Measurements from ENCODE around the gene SUPT4H1. TPM values are rescaled to one million over a fixed set of nuclear protein-coding genes. Genes with fewer than 3 reads are reported as not detected.
A peak's percentile ranks its signal among the peaks of the same experiment; 100 is the strongest.

The SUPT4H1 gene
- total and polyA plus RNA-seq, 9 donors = 64.8 to 107 (median 87.7) TPM

DNA sequence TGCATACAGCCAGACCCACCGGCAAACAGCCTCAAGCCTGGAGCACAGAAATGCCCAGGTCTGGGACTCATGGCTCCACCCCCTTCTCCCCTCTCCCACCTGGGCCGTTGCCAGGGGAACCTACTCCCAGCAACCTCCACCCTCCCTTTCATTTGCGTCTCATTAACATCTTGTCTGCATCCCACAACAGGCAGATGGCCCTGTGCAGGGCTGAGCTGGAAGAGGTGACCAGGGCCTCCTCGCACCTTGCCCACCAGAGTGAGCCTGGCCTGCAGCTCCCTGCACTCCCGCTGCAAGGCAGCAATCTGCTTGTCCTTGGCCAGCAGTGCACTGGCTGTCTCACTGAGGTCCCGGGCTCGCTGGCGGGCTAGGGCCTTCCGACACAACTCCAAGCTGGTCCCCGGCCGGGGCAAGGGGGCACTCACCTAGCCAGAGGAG lies 26.7 kb downstream of the SUPT4H1 start:
- no peak for DNase-seq
- H3K4me3 ChIP-seq (ENCODE audit: low read length) = no peak overlapping the region
- H3K36me3 ChIP-seq (ENCODE audit: control insufficient read depth, insufficient read depth, low read length) = no peaks in the 10 kb centered on the region
- peaks cover 46% of the 10 kb centered on the region for H3K27me3 ChIP-seq (ENCODE audit: control insufficient read depth, insufficient read depth, low read length)
- 55% methylated on average over 8 of the region's 11 CpGs for WGBS (ENCODE audit: insufficient coverage)
- H3K9me3 ChIP-seq (replicated peaks; ENCODE audit: control insufficient read depth, low read depth, low read length) = no peaks in the 10 kb centered on the region
- peaks cover 16% of the 10 kb centered on the region for H3K4me1 ChIP-seq (ENCODE audit: control insufficient read depth, insufficient read depth, low read length)
- H3K27ac ChIP-seq (ENCODE audit: low read length) = no peak overlapping the region

DNA sequence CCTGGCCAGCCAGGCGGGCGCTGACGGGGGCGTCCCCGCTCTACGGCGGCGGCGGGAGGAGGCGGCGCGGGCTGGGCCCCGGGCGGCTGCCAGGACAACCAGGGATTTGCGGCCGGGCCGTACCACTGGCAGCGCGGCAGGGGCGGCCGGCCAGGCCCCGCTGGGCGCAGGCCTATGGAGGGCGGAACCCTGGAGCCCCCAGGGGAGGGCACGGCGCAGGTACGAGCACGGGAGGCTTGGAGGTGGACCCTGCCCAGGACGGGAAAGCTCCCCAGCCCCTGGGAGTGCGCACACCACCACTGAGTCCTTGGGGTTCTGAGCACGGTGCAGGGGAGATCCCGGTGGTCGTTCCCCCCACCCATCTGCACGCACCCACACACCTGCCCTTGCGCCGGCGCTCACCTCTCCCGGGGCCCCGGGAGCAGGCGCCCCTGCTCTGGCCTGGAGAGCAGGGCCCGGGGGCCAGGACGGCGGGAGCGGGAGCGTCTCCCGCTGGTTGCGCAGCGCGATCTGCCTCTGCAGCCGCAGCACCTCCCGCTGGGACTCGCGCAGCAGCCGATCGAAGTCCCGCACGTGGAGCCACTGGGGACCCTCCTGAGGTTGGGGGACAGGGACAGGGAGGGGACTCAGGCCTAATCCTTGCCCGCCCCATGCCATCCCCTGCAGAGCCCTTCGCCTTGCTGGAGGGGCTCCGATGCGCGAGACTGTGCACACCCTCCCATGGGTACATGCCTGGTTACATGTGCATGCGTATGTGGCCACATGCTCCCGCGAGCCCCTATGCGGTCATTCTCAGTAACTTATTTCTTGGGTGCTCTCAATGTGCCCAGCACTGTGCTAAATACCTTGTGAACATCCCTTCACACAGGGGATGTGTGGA lies 27.4 kb downstream of the SUPT4H1 start:
- Histone ChIP-seq H3K27ac (ENCODE audit: low read length) (no peak overlapping the region), H3K4me1 (ENCODE audit: control insufficient read depth, insufficient read depth, low read length) (peaks cover 16% of the 10 kb centered on the region), H3K9me3 (replicated peaks; ENCODE audit: control insufficient read depth, low read depth, low read length) (no peaks in the 10 kb centered on the region), H3K36me3 (ENCODE audit: control insufficient read depth, insufficient read depth, low read length) (no peaks in the 10 kb centered on the region), H3K4me3 (ENCODE audit: low read length) (peak overlapping the region; percentile 45), H3K27me3 (ENCODE audit: control insufficient read depth, insufficient read depth, low read length) (peaks cover 46% of the 10 kb centered on the region)
- no peak for DNase-seq
- 6% methylated on average over 64 of the region's 66 CpGs for WGBS (ENCODE audit: insufficient coverage)

DNA sequence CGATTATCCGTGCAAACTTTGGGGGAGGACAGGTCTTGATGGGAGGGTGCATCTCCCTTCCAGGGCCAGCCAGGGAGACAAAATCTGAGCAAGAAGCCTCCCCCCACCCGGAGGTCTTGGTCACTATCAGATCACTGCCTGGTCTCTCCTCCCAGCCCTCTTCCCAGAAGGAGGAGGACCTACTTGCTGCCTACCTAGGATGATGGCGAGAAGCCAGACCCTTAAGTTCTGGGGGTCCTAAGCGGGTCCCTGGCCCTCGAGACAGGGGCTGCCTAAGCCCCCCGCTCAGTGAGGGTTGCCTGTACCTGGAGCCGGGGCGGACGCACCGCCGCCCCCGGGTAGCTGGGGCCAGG lies 28.0 kb downstream of the SUPT4H1 start:
- peak overlapping the region; percentile 29 for H3K4me3 ChIP-seq (ENCODE audit: low read length)
- H3K9me3 ChIP-seq (replicated peaks; ENCODE audit: control insufficient read depth, low read depth, low read length) = no peaks in the 10 kb centered on the region
- WGBS (ENCODE audit: insufficient coverage) = 1% methylated on average over 10 of the region's 13 CpGs
- no peaks in the 10 kb centered on the region for H3K36me3 ChIP-seq (ENCODE audit: control insufficient read depth, insufficient read depth, low read length)
- no peak for DNase-seq
- H3K27ac ChIP-seq (ENCODE audit: low read length) = no peak overlapping the region
- H3K27me3 ChIP-seq (ENCODE audit: control insufficient read depth, insufficient read depth, low read length) = peaks cover 42% of the 10 kb centered on the region
- peaks cover 16% of the 10 kb centered on the region for H3K4me1 ChIP-seq (ENCODE audit: control insufficient read depth, insufficient read depth, low read length)

DNA sequence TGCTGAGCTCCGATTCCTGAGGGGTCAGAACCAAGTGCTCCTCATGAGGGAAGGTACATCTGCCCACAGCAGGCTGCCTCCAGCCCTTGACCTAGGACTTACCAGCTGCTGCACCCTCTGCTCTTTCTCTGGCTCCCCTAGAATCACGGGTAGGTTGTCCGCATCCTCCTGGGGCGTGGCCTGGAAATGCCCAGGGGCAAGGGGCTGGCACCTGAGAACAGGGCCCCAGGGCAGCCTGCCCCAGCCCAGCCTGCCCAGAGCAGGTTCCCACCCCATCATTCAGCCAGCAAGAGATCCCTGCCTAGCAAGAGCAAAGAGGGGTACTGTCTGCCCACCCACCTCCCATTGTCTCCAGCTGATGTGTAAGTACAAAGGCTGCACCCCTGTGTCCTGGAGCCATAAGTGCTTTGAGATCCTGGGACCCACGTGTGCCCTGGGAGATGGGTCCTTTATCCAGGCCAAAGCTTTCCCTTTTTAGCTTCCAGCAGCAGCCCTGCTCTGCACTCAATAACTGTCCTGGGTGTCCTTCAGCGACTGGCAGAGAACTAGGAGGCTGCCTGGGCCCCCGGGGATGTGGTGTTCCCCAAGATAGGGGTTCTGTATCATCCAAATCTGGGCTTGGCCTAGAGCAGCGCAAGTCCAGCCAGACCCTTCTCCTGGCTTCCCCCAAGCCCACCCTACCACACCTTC lies 28.5 kb downstream of the SUPT4H1 start:
- DNase-seq = no peak
- H3K9me3 ChIP-seq (replicated peaks; ENCODE audit: control insufficient read depth, low read depth, low read length) = no peaks in the 10 kb centered on the region
- H3K4me1 ChIP-seq (ENCODE audit: control insufficient read depth, insufficient read depth, low read length) = peaks cover 11% of the 10 kb centered on the region
- peak overlapping the region; percentile 29 for H3K4me3 ChIP-seq (ENCODE audit: low read length)
- 75% methylated on average over 7 of the region's 8 CpGs for WGBS (ENCODE audit: insufficient coverage)
- peaks cover 38% of the 10 kb centered on the region for H3K27me3 ChIP-seq (ENCODE audit: control insufficient read depth, insufficient read depth, low read length)
- H3K27ac ChIP-seq (ENCODE audit: low read length) = no peak overlapping the region
- no peaks in the 10 kb centered on the region for H3K36me3 ChIP-seq (ENCODE audit: control insufficient read depth, insufficient read depth, low read length)

DNA sequence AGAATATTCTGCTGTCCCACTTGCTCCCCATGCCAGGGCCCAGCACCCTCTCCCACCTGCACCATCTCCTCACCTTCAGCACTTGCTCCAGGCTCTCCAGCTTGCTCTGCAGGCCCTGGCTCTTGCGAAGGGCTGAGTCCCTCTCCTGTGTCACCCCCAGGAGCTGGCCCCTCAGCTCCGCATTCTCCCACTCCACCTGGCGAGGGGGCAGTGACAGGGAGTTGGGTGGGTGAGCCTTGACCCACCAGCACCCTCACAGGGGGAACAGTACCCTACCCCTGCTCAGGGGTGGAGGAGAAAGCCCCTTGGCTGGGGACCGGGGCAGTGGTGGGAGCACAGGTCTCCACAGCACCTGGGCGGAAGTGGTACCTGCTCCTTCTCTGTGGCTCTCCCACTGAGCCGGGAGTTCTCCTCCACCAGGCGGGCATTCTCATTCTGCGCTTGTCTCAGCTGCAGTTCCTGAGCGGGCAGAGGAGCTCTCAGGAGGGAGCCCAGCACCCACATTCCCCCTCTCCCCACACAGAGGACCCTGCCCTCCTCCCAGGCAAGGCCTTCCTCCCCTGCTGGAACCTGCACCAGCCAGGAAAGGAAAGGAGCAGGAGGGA lies 29.3 kb downstream of the SUPT4H1 start:
- no peak overlapping the region for H3K4me3 ChIP-seq (ENCODE audit: low read length)
- H3K9me3 ChIP-seq (replicated peaks; ENCODE audit: control insufficient read depth, low read depth, low read length) = no peaks in the 10 kb centered on the region
- no peak overlapping the region for H3K27ac ChIP-seq (ENCODE audit: low read length)
- H3K4me1 ChIP-seq (ENCODE audit: control insufficient read depth, insufficient read depth, low read length) = peaks cover 9% of the 10 kb centered on the region
- no peaks in the 10 kb centered on the region for H3K36me3 ChIP-seq (ENCODE audit: control insufficient read depth, insufficient read depth, low read length)
- DNase-seq = no peak
- 88% methylated on average over 4 of the region's 9 CpGs for WGBS (ENCODE audit: insufficient coverage)
- peaks cover 33% of the 10 kb centered on the region for H3K27me3 ChIP-seq (ENCODE audit: control insufficient read depth, insufficient read depth, low read length)

DNA sequence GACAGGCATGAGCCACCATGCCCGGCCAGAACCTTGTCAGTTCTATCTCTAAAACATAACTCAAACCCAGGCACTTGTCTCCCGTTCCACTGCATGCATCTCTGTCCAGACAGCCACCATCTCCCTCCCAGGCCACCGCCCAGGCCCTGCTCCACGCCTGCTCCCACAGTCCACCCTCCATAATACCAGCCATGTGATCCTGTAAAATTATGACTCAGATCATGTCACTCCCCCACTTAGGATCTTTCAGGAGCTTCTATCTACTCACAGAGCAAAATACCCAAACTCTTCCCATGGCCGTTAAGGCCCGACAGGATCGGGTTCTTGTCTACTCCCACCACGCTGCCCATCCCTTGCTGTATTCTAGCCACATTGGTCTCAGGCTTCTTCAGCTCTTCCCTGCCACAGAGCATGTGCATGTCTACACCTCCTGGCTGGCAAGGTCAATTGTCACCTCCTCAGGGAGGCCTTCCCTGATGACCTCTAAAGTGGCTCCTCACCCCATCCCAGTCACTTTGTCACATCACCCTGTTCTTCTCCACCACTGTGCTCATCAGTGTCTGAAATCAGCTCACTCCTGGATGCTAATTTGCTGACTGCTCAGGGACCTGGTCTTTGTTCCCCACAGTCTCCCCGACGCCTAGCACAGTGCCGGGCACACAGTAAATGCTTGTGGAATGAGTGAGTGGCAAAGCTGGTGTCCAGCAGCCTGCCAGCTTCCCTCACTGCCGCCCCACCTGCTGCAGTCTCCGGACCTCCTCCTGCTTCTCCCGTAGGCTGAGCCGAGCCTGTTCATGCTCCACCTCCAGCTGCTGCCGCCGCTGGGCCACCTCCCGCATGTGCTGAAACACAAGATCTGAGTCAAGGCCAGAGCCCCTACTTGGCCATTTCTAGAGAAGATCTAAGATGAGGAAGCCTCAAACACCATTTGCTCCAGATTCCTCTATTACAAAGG lies 30.2 kb downstream of the SUPT4H1 start:
- H3K36me3 ChIP-seq (ENCODE audit: control insufficient read depth, insufficient read depth, low read length) = no peaks in the 10 kb centered on the region
- peaks cover 9% of the 10 kb centered on the region for H3K4me1 ChIP-seq (ENCODE audit: control insufficient read depth, insufficient read depth, low read length)
- H3K4me3 ChIP-seq (ENCODE audit: low read length) = no peak overlapping the region
- H3K27ac ChIP-seq (ENCODE audit: low read length) = no peak overlapping the region
- no peaks in the 10 kb centered on the region for H3K9me3 ChIP-seq (replicated peaks; ENCODE audit: control insufficient read depth, low read depth, low read length)
- peaks cover 33% of the 10 kb centered on the region for H3K27me3 ChIP-seq (ENCODE audit: control insufficient read depth, insufficient read depth, low read length)
- no peak for DNase-seq
- WGBS (ENCODE audit: insufficient coverage) = 90% methylated on average over 12 of the region's 18 CpGs

DNA sequence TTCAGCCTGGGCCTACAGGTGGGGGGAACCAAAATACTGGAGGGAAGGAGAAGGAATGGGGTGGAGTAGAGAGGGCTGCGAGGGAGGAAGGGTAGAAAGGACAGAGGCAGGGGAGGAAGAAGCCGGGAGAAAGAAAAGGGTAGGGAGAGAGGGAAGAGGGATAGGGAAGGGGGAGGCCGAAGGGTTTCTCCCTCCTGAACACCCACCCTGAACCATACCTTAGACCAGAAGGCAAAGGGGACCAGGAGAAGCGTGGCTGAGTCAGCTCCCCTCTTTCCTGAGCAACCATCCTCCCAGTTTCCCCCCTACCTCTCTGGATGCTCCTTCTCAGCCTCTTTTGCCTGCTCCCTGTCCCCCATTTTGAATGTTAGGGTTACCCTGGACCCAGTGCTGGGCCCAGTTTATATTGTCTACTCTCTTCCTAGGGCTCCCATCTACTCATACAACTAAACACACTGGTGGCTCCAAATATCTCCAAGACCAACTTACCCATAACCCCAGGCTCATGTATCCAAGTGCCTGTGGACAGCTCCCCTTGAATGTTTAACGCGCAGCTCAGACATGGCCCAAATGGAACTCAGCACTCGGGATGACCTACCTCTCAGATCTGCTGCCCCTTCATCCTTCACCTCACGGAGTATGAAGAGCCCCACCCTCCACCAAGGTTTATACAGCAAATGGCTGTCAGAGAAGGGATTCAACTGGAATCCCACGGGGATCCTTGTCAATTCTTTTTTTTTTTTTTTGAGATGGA lies 31.3 kb downstream of the SUPT4H1 start:
- H3K36me3 ChIP-seq (ENCODE audit: control insufficient read depth, insufficient read depth, low read length) = no peaks in the 10 kb centered on the region
- H3K9me3 ChIP-seq (replicated peaks; ENCODE audit: control insufficient read depth, low read depth, low read length) = no peaks in the 10 kb centered on the region
- peaks cover 30% of the 10 kb centered on the region for H3K27me3 ChIP-seq (ENCODE audit: control insufficient read depth, insufficient read depth, low read length)
- H3K4me1 ChIP-seq (ENCODE audit: control insufficient read depth, insufficient read depth, low read length) = peaks cover 9% of the 10 kb centered on the region
- WGBS (ENCODE audit: insufficient coverage) = 78% methylated on average over 6 of the region's 9 CpGs
- no peak for DNase-seq
- H3K4me3 ChIP-seq (ENCODE audit: low read length) = no peak overlapping the region
- H3K27ac ChIP-seq (ENCODE audit: low read length) = no peak overlapping the region

DNA sequence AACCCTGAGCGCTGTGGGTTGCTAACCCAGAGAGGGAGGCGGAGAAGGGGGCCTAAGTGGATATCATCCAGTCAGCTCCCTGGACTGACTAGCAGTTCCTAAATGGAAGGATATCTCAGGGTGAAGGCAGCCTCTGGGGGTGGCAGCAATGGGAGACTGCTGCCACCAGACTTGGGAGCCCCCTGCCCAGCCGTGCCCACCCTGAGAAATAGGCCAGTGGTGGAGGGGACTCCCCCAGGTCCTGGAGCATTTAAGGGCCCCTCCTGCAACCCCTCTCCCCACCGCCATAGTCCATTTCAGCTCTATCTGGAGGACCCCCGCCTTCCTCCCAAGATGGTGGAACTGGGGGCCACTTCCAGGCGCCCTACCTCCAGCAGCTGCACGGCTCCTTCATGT lies 31.8 kb downstream of the SUPT4H1 start:
- no peak for DNase-seq
- Histone ChIP-seq H3K4me1 (ENCODE audit: control insufficient read depth, insufficient read depth, low read length) (peaks cover 9% of the 10 kb centered on the region), H3K36me3 (ENCODE audit: control insufficient read depth, insufficient read depth, low read length) (no peaks in the 10 kb centered on the region), H3K27ac (ENCODE audit: low read length) (no peak overlapping the region), H3K27me3 (ENCODE audit: control insufficient read depth, insufficient read depth, low read length) (peaks cover 24% of the 10 kb centered on the region), H3K4me3 (ENCODE audit: low read length) (no peak overlapping the region), H3K9me3 (replicated peaks; ENCODE audit: control insufficient read depth, low read depth, low read length) (no peaks in the 10 kb centered on the region)
- WGBS (ENCODE audit: insufficient coverage) = 88% methylated on average over 4 of the region's 7 CpGs

Measured in muscle of leg (tissue), 11 donors.